ENCODE data around the gene SETDB2. TPM values are rescaled to one million over a fixed set of nuclear protein-coding genes. Genes with fewer than 3 reads are reported as not detected.

SETDB2 gene
- total and polyA plus RNA-seq, 2 of the 13 experiments (the other 11 are each of a cell fraction or from before 2014, with no cell fraction given), result 8.1 to 8.7 TPM

DNA sequence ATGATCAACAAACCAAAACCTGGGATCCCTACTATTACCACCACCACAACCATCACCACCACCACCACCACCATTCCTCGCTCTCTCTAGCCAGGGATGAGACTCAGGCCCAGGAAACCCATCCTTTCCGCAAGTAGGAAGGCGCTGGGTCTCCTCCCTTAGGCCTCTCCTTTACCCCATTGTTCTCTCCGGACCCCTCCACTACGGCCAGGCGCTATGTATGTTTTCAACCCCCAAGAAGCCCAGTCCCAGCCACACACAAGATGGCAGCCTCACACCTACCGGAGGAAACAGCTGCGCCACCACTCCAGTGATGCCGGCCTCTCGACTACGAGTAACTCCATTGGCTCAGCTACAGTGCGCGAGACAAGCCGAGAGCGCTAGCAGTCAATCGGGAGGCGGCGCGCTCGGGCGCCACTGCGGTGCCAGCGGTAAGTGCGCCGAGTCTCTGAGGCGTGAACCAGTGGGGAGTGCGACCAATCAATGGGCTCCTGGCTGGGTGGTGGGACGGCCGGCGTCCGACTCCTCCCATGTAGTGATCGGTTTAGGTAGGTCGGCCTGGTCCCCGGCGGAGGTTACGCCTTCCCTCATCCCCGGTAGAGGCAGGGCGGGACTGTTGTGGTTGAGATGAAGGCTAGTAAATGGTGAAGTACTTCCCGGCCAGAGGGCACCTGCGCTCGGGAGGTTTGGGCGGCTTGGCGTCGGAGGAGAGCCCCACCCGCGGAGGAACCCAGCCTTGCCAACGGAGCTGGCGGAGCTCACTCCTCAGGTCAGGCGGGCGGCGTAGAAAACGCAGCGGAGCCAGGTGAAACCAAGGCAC, at the start of gene SETDB2, which contains the start of gene CAB39L (continued):
- TF ChIP-seq CEBPZ (IDR thresholded peaks at IDR 0.05; ENCODE audit: low read length) (no peak), THAP9 (CRISPR knock-in tag; IDR thresholded peaks at IDR 0.05; ENCODE audit: borderline replicate concordance) (peak; percentile 97), SATB2 (CRISPR knock-in tag; IDR thresholded peaks at IDR 0.05) (no peak), ZNF543 (CRISPR knock-in tag; IDR thresholded peaks at IDR 0.05) (peak; percentile 62), POGZ (CRISPR knock-in tag; IDR thresholded peaks at IDR 0.05) (peak; percentile 99), REST (IDR thresholded peaks at IDR 0.05; ENCODE audit: borderline replicate concordance in 1 of 2, low read depth in 1 of 2, low read length in 2 of 2) (0 out of 4 replicates have a peak, but pooled peaks of 1 of the 2 experiments have one; percentile 47), FOXA1 (IDR thresholded peaks at IDR 0.05) (no peak), FOXA1 (CRISPR knock-in tag; IDR thresholded peaks at IDR 0.05) (peak; percentile 17; the same call in 1 of the 2 replicates), ZNF773 (CRISPR knock-in tag; IDR thresholded peaks at IDR 0.05; ENCODE audit: borderline replicate concordance) (peak; percentile 69; the same call in 1 of the 2 replicates), ZNF329 (CRISPR knock-in tag; IDR thresholded peaks at IDR 0.05; ENCODE audit: low read depth) (no peak), MAFG (CRISPR knock-in tag; IDR thresholded peaks at IDR 0.05) (no peak), SAP130 (CRISPR knock-in tag; IDR thresholded peaks at IDR 0.05; ENCODE audit: low read depth) (peak; percentile 83), MBNL3 (CRISPR knock-in tag; conservative IDR thresholded peaks at IDR 0.05) (0 out of 2 replicates have a peak, but pooled peaks have one; percentile 25), POLR2AphosphoS5 (IDR thresholded peaks at IDR 0.05; ENCODE audit: low read depth, low read length) (peak; percentile 81), KAT8 (CRISPR knock-in tag; IDR thresholded peaks at IDR 0.05) (peak; percentile 79), HHEX (CRISPR knock-in tag; IDR thresholded peaks at IDR 0.05) (no peak), MIER2 (CRISPR knock-in tag; IDR thresholded peaks at IDR 0.05) (peak; percentile 19; the same call in 1 of the 2 replicates), ZNF530 (CRISPR knock-in tag; IDR thresholded peaks at IDR 0.05; ENCODE audit: low read depth) (no peak)
- TF ChIP-seq, protein P1, sequence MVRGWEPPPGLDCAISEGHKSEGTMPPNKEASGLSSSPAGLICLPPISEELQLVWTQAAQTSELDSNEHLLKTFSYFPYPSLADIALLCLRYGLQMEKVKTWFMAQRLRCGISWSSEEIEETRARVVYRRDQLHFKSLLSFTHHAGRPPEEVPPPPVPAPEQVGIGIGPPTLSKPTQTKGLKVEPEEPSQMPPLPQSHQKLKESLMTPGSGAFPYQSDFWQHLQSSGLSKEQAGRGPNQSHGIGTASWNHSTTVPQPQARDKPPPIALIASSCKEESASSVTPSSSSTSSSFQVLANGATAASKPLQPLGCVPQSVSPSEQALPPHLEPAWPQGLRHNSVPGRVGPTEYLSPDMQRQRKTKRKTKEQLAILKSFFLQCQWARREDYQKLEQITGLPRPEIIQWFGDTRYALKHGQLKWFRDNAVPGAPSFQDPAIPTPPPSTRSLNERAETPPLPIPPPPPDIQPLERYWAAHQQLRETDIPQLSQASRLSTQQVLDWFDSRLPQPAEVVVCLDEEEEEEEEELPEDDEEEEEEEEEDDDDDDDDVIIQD (CRISPR knock-in tag; IDR thresholded peaks at IDR 0.05; ENCODE audit: low read depth), result peak; percentile 98
